IMR-90 (cell line): Measurements from ENCODE around the gene GHR. TPM values are rescaled to one million over a fixed set of nuclear protein-coding genes. Genes with fewer than 3 reads are reported as not detected.

Experiments
- ATAC-seq: fragments of 200-7000 bp; cut with Tn5 transposase; 2 replicates; pipeline ENCODE4 v1.9.1; 2020; ENCODE audit warnings: low read depth, mild to moderate bottlenecking, moderate library complexity
- BruUV-seq: library from RNA; stranded (reverse); fragments of 400-500 nt; replicated peaks from 2 replicates; lab custom pipeline; 2021; lab: Mats Ljungman, UMichigan
- CTCF ChIA-PET: fragments of 300-600 bp; formaldehyde crosslinking; extraction: SDS; loops from one replicate; lab custom pipeline; 2021; ENCODE audit warnings: antibody characterized with exemption; lab: Yijun Ruan, JAX
- POLR2A ChIA-PET: fragments of 300-600 bp; sonication (Branson Sonifier 250); formaldehyde crosslinking; loops from one replicate; lab custom pipeline; 2022; ENCODE audit warnings: antibody characterized with exemption; ENCODE audit not compliant: unreplicated experiment; lab: Charles Lee
- DNase-seq: peaks from one replicate; pipeline ENCODE4 v3.0.0; 2013
- H2AFZ ChIP-seq: replicated peaks from 2 replicates; pipeline ENCODE3; 2013; ENCODE audit warnings: low read length, mild to moderate bottlenecking; ENCODE audit not compliant: poor library complexity
- H2AK5ac ChIP-seq: 2 replicates; pipeline ENCODE4 v1.6.1; 2013; ENCODE audit warnings: low read depth, low read length, inconsistent platforms
- H2AK9ac ChIP-seq: replicated peaks from 2 replicates; pipeline ENCODE3; 2013; ENCODE audit warnings: mild to moderate bottlenecking, low read depth, low read length, moderate library complexity; ENCODE audit not compliant: poor library complexity
- H2BK120ac ChIP-seq: 2 replicates; pipeline ENCODE4 v1.6.1; 2013; ENCODE audit warnings: low read depth, low read length, inconsistent platforms
- H2BK15ac ChIP-seq: 3 replicates; pipeline ENCODE4 v1.6.1; 2013; ENCODE audit warnings: low read depth, low read length, inconsistent platforms
- H2BK20ac ChIP-seq: 2 replicates; pipeline ENCODE4 v1.6.1; 2013; ENCODE audit warnings: low read depth, mild to moderate bottlenecking, inconsistent platforms, low read length, moderate library complexity
- H2BK5ac ChIP-seq: 2 replicates; pipeline ENCODE4 v1.6.1; 2013; ENCODE audit warnings: mild to moderate bottlenecking, low read depth, low read length, inconsistent platforms; ENCODE audit not compliant: poor library complexity, severe bottlenecking
- H3K14ac ChIP-seq: replicated peaks from 2 replicates; pipeline ENCODE4 v1.6.1; 2013; ENCODE audit warnings: low read depth, low read length, inconsistent platforms
- H3K18ac ChIP-seq: 2 replicates; pipeline ENCODE4 v1.6.1; 2013; ENCODE audit warnings: low read depth, low read length, control low read depth
- H3K23ac ChIP-seq: 2 replicates; pipeline ENCODE4 v1.6.1; 2013; ENCODE audit warnings: low read depth, low read length, inconsistent platforms
- H3K27ac ChIP-seq: 2 replicates; pipeline ENCODE4 v1.5.1; 2013; ENCODE audit warnings: mild to moderate bottlenecking, control low read depth, low read length; ENCODE audit not compliant: insufficient read depth
- H3K27me3 ChIP-seq: 2 replicates; pipeline ENCODE4 v1.6.1; 2013; ENCODE audit warnings: low read length; ENCODE audit not compliant: control insufficient read depth, insufficient read depth
- H3K36me3 ChIP-seq: 2 replicates; pipeline ENCODE4 v1.6.1; 2013; ENCODE audit warnings: low read length, mixed read lengths; ENCODE audit not compliant: control insufficient read depth, insufficient read depth
- H3K4ac ChIP-seq: 2 replicates; pipeline ENCODE4 v1.6.1; 2013; ENCODE audit warnings: low read depth, low read length, inconsistent platforms
- H3K4me1 ChIP-seq: 2 replicates; pipeline ENCODE4 v1.6.1; 2013; ENCODE audit warnings: low read length, mixed read lengths; ENCODE audit not compliant: control insufficient read depth, insufficient read depth
- H3K4me2 ChIP-seq: 2 replicates; pipeline ENCODE4 v1.6.1; 2013; ENCODE audit warnings: low read depth, mild to moderate bottlenecking, control low read depth, low read length, moderate library complexity
- H3K4me3 ChIP-seq: 2 replicates; pipeline ENCODE4 v1.5.1; 2013; ENCODE audit warnings: low read depth, mild to moderate bottlenecking, control low read depth, low read length, moderate library complexity; ENCODE audit not compliant: insufficient read depth
- H3K56ac ChIP-seq: 2 replicates; pipeline ENCODE4 v1.6.1; 2013; ENCODE audit warnings: low read length, inconsistent platforms; ENCODE audit not compliant: insufficient read depth; ENCODE audit errors: extremely low read depth
- H3K79me1 ChIP-seq, 2 experiments: 2 replicates each; pipeline ENCODE4 v1.6.1; 2013; ENCODE audit warnings: low read length in 2 of 2, inconsistent platforms in 1 of 2, low read depth in 1 of 2
- H3K9ac ChIP-seq: 2 replicates; pipeline ENCODE4 v1.6.1; 2013; ENCODE audit warnings: low read depth, low read length, control low read depth
- H3K9me1 ChIP-seq: 2 replicates; pipeline ENCODE4 v1.6.1; 2013; ENCODE audit warnings: low read length, inconsistent platforms; ENCODE audit not compliant: insufficient read depth
- H3K9me3 ChIP-seq: 2 replicates; pipeline ENCODE4 v1.6.1; 2013; ENCODE audit warnings: low read length; ENCODE audit not compliant: control insufficient read depth, insufficient read depth
- H4K20me1 ChIP-seq: 2 replicates; pipeline ENCODE4 v1.6.1; 2013; ENCODE audit warnings: low read length, inconsistent platforms; ENCODE audit not compliant: insufficient read depth
- H4K5ac ChIP-seq: 2 replicates; pipeline ENCODE4 v1.6.1; 2013; ENCODE audit warnings: mild to moderate bottlenecking, low read depth, low read length, control low read depth
- H4K8ac ChIP-seq, 2 experiments: 2 replicates each; pipeline ENCODE4 v1.6.1; 2013; ENCODE audit warnings: low read depth in 2 of 2, low read length in 2 of 2, control low read depth in 1 of 2, inconsistent platforms in 1 of 2
- H4K91ac ChIP-seq: 2 replicates; pipeline ENCODE4 v1.6.1; 2013; ENCODE audit warnings: low read depth, low read length, inconsistent platforms; ENCODE audit not compliant: insufficient read depth
- BHLHE40 ChIP-seq: fragments of 150-350 bp; IDR thresholded peaks from 2 replicates; pipeline ENCODE4 v1.6.1; 2016; ENCODE audit warnings: mild to moderate bottlenecking, low read depth, low read length
- CEBPB ChIP-seq: IDR thresholded peaks from 2 replicates; pipeline ENCODE4 v1.6.1; 2012; ENCODE audit warnings: low read depth, low read length, improper control_type of control experiment
- CHD1 ChIP-seq: IDR thresholded peaks from 2 replicates; pipeline ENCODE4 v1.6.1; 2012; ENCODE audit warnings: low read depth, low read length, improper control_type of control experiment
- FOS ChIP-seq: fragments of 150-350 bp; IDR thresholded peaks from 2 replicates; pipeline ENCODE4 v1.6.1; 2016; ENCODE audit warnings: low read depth, low read length
- MAFK ChIP-seq: IDR thresholded peaks from 2 replicates; pipeline ENCODE4 v1.6.1; 2012; ENCODE audit warnings: low read depth, low read length, improper control_type of control experiment
- MAZ ChIP-seq: IDR thresholded peaks from 2 replicates; pipeline ENCODE4 v1.6.1; 2012; ENCODE audit warnings: low read depth, mild to moderate bottlenecking, low read length, improper control_type of control experiment, moderate library complexity, borderline replicate concordance
- NFE2L2 ChIP-seq: fragments of 150-350 bp; IDR thresholded peaks from 2 replicates; pipeline ENCODE4 v1.6.1; 2016; ENCODE audit warnings: low read depth, mild to moderate bottlenecking, low read length
- RCOR1 ChIP-seq: IDR thresholded peaks from 2 replicates; pipeline ENCODE4 v1.6.1; 2012; ENCODE audit warnings: mild to moderate bottlenecking, low read length, improper control_type of control experiment; ENCODE audit not compliant: insufficient replicate concordance
- RFX5 ChIP-seq: IDR thresholded peaks from 2 replicates; pipeline ENCODE4 v1.8.0; 2012; ENCODE audit warnings: low read depth, mild to moderate bottlenecking, low read length, moderate library complexity
- SMC3 ChIP-seq: fragments of 150-350 bp; IDR thresholded peaks from 2 replicates; pipeline ENCODE4 v1.6.1; 2016; ENCODE audit warnings: low read depth, mild to moderate bottlenecking, antibody characterized with exemption, low read length, moderate library complexity
- WGBS, 2 experiments: methylation state at CpG; one replicate each; pipeline versions ENCODE4 v1.1.5 to v1.1.7; 2013; ENCODE audit warnings: missing lambda C conversion rate in 2 of 2; ENCODE audit not compliant: insufficient read length in 1 of 2; ENCODE audit errors: extremely low coverage in 2 of 2; 5-methylcytosine and 5-hydroxymethylcytosine counted together
- dilution Hi-C: fragments of 300-500 bp; cut with HindIII; formaldehyde crosslinking; loops from one replicate; pipeline ENCODE4 v1.14.3; 2018; ENCODE audit warnings: low sequenced_read_pairs; ENCODE audit not compliant: unreplicated experiment
- in situ Hi-C: fragments of 300-500 bp; cut with MboI; formaldehyde crosslinking; loops from 3 replicates; pipeline ENCODE4 v1.14.3; 2019; ENCODE audit warnings: low sequenced_read_pairs, inconsistent platforms, mixed read lengths
- intact Hi-C: fragments of 100-400 bp; cut with micrococcal nuclease; formaldehyde crosslinking; loops from 2 replicates; pipeline ENCODE4 v1.10.0; 2022
- polyA plus RNA-seq, 3 experiments: library from polyadenylated mRNA; depleted of rRNA; stranded (reverse); fragments of >200 nt; gene quantifications; 2 replicates each; pipeline ENCODE4 v1.2.3, GENCODE V29; 2012; ENCODE audit warnings: low replicate concordance in 1 of 3
- total RNA-seq: library from RNA; depleted of rRNA; stranded (reverse); fragments of >200 nt; gene quantifications from 2 replicates; pipeline ENCODE4 v1.2.3, GENCODE V29; 2012
- TF ChIP-seq, protein P1 (sequence below): fragments of 150-350 bp; IDR thresholded peaks from 2 replicates; pipeline ENCODE4 v1.6.1; 2017; ENCODE audit warnings: mild to moderate bottlenecking, antibody characterized with exemption, low read length, low read depth
- TF ChIP-seq, protein P2 (sequence below): fragments of 150-350 bp; IDR thresholded peaks from 2 replicates; pipeline ENCODE4 v1.6.1; 2016; ENCODE audit warnings: low read depth, mild to moderate bottlenecking, low read length, moderate library complexity, borderline replicate concordance
- TF ChIP-seq, protein P3 (sequence below): conservative IDR thresholded peaks from 2 replicates; pipeline ENCODE4 v1.5.1; 2012; ENCODE audit warnings: mild to moderate bottlenecking, low read depth, low read length, improper control_type of control experiment

The GHR gene
- total and polyA plus RNA-seq, 2 of the 4 experiments (the other 2 are of a cell fraction): 0.36 to 1.1 TPM

DNA sequence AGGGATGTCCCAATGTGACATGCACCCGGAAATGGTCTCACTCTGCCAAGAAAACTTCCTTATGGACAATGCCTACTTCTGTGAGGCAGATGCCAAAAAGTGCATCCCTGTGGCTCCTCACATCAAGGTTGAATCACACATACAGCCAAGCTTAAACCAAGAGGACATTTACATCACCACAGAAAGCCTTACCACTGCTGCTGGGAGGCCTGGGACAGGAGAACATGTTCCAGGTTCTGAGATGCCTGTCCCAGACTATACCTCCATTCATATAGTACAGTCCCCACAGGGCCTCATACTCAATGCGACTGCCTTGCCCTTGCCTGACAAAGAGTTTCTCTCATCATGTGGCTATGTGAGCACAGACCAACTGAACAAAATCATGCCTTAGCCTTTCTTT, 295.8 kb downstream of the GHR start:
- intact Hi-C loops (no loop called here), dilution Hi-C loops (no loop called here), in situ Hi-C loops (no loop called here)
- Histone ChIP-seq H4K8ac (no peak overlapping the region), H2AFZ (no peak overlapping the region), H2AK9ac (no peak overlapping the region), H4K5ac (no peak overlapping the region), H3K23ac (no peak overlapping the region), H4K20me1 (no peaks in the 10 kb centered on the region), H3K4me3 (no peak overlapping the region), H3K4me2 (no peak overlapping the region), H3K56ac (no peak overlapping the region), H3K14ac (no peak overlapping the region), H3K36me3 (no peaks in the 10 kb centered on the region), H2BK15ac (no peak overlapping the region), H3K4me1 (no peaks in the 10 kb centered on the region), H4K91ac (no peak overlapping the region), H3K18ac (no peak overlapping the region), H3K27ac (no peak overlapping the region), H3K9me3 (no peaks in the 10 kb centered on the region), H3K79me1 (no peaks in the 10 kb centered on the region), H3K27me3 (no peaks in the 10 kb centered on the region), H2BK20ac (no peak overlapping the region), H3K4ac (no peak overlapping the region), H2AK5ac (no peak overlapping the region), H3K9ac (no peak overlapping the region), H2BK5ac (no peak overlapping the region), H3K9me1 (no peaks in the 10 kb centered on the region), H2BK120ac (no peak overlapping the region)
- CTCF ChIA-PET: no interaction called here
- no peak for DNase-seq
- TF ChIP-seq, protein P1, sequence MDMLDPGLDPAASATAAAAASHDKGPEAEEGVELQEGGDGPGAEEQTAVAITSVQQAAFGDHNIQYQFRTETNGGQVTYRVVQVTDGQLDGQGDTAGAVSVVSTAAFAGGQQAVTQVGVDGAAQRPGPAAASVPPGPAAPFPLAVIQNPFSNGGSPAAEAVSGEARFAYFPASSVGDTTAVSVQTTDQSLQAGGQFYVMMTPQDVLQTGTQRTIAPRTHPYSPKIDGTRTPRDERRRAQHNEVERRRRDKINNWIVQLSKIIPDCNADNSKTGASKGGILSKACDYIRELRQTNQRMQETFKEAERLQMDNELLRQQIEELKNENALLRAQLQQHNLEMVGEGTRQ: no peak
- TF ChIP-seq RCOR1: no peak
- TF ChIP-seq NFE2L2: no peak
- no peak for TF ChIP-seq MAZ
- TF ChIP-seq, protein P2, sequence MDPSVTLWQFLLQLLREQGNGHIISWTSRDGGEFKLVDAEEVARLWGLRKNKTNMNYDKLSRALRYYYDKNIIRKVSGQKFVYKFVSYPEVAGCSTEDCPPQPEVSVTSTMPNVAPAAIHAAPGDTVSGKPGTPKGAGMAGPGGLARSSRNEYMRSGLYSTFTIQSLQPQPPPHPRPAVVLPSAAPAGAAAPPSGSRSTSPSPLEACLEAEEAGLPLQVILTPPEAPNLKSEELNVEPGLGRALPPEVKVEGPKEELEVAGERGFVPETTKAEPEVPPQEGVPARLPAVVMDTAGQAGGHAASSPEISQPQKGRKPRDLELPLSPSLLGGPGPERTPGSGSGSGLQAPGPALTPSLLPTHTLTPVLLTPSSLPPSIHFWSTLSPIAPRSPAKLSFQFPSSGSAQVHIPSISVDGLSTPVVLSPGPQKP: no peak
- TF ChIP-seq SMC3: no peak
- no peak for TF ChIP-seq MAFK
- no peak for TF ChIP-seq CEBPB
- TF ChIP-seq RFX5: no peak
- TF ChIP-seq, protein P3, sequence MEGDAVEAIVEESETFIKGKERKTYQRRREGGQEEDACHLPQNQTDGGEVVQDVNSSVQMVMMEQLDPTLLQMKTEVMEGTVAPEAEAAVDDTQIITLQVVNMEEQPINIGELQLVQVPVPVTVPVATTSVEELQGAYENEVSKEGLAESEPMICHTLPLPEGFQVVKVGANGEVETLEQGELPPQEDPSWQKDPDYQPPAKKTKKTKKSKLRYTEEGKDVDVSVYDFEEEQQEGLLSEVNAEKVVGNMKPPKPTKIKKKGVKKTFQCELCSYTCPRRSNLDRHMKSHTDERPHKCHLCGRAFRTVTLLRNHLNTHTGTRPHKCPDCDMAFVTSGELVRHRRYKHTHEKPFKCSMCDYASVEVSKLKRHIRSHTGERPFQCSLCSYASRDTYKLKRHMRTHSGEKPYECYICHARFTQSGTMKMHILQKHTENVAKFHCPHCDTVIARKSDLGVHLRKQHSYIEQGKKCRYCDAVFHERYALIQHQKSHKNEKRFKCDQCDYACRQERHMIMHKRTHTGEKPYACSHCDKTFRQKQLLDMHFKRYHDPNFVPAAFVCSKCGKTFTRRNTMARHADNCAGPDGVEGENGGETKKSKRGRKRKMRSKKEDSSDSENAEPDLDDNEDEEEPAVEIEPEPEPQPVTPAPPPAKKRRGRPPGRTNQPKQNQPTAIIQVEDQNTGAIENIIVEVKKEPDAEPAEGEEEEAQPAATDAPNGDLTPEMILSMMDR: no peak
- TF ChIP-seq CHD1: no peak
- TF ChIP-seq FOS: no peak
- no peak for TF ChIP-seq BHLHE40
- POLR2A ChIA-PET: no interaction called here
- 67% methylated on average over 1 of the region's 2 CpGs; no CpG with 5 or more reads in 1 of the 2 experiments for WGBS, 2 experiments
- BruUV-seq: no TSS peak
- ATAC-seq: no peak
